Stimulated activated CD8-positive, alpha-beta memory T cell treated with anti-CD3 and anti-CD28 coated beads, Interleukin-15, amount 100 ng/mL, for 4 hours (primary cell): ENCODE measurements around the gene VIPAS39.

ENCODE experiments used
- DNase-seq, 2 donors: peaks; one replicate each; pipeline ENCODE4 v3.0.0-alpha.2; 2020; ENCODE audit warnings: low read depth in 2 of 2

The VIPAS39 gene

DNA sequence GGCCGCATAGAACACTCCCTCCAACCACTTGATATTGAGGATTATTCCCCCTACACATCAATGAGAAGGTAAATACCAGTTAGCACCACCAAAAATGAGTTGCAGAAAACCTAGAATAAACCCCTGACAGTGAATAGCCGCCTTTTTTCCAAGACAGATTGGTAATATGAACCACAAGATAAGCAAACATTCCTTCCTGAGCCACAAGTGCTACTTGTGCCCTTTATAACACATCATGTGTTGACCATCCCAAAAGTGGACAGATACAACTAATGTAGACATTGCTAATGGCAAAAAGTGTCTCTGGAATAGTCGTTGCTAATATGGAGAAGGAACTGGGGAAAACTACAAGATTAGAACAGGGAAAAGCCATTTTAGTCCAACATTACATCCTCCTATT is 51.3 kb downstream of the VIPAS39 start:
- no peak for DNase-seq

- DNase-seq: no peak
Observed at GRCh38 chr14:77403768-77404167, 53.6 kb downstream of the VIPAS39 start.

DNA sequence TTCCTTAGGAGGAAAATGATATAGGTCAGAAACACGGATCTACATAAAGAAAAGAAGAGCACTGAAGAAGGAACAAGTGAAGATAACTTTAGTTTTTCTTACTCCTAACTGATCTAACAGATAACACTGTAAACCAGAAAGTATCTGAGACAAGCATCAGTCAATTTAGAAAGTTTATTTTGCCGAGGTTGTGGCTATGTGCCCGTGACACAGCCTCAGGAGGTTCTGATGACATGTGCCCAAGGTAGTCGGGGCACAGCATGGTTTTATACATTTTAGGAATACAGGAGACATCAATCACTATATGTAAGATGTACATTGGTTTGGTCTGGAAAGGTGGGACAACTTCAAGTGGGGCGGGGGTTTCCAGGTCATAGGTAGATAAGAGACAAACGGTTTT is 57.2 kb downstream of the VIPAS39 start:
- DNase-seq: no peak

DNA sequence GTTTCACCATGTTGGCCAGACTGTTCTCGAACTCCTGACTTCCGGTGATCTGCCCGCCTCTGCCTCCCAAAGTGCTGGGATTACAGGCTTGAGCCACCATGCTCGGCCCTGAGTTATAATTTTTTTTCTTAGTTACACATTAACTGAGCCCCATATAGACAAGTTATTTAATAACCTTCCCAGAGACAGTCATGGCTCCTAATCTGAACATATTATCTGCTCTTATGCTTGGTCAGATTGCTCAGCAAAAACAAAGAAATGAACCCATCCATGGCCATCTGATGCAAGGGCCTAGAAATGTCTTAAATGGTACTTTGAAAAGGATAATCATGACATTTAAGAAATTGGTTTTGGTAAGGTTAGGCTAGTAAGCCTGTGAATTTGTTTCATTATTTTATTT is 67.2 kb downstream of the VIPAS39 start:
- no peak for DNase-seq

GRCh38 chr14:77378701-77379100 is 78.7 kb downstream of the VIPAS39 start:
- DNase-seq: no peak

DNA sequence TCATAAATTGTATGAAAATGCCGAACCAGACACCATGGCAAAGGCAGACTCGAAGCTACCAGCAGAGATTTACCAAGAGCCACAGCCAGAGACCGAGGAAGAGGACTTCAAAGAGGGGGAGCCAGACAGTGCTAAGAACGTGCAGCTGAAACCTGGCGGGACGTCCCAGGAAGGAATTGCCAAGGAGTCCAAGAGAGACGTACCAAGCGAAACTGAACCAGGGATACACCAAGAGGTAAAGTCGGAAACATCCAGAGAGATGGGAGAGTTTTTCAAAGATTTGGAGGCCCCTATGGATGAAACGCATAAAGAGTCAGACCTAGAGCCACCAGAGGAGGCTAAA is 79.9 kb downstream of the VIPAS39 start:
- no peak for DNase-seq

DNA sequence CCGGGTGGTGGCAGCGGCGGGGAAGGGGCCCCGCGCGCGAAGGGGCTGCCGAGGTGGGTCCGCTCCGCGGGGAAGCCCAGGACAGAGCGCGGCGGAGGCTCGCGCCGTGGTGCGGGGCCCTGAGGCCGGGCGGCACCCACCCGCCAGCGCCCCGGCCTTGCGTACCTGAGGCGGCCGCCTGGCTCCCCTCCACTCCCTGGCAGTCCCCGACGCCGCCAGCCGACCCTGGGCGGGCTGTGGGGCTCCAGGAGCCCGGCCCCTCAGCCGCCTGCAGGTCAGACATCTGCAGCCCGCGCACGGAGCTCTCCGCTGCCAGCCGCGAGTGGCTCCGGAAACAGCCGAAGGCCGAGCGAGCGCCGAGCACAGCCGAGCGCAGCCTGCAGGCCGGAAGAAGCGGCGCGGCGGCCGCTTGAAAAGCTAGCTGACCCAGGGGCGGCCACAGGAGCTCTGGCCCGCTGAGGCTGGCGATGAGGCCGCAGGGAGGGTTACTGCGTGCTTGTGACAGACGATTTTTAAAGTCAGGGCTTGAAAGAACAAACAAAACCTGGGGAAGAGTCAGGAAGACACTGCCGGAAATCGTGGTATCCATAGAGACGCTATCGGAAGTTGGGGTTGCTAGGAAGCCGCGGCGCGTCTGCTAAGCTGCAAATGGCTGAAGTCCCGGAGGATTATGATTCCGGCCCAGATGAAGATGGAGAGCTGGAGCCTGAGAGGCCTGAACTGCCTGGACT is 80.5 kb downstream of the VIPAS39 start, which contains the start of the genes SAMD15 and TMED8:
Gene SAMD15 (plus strand): TSS at position 609 of the 731 bp plus-strand sequence. CDS start 40 bp downstream, at position 649.
Gene TMED8 (minus strand): TSS at position 324 of the 731 bp plus-strand sequence. CDS start 41 bp downstream, at position 283.
- DNase-seq: peak; percentile 65 to 67
